Glutamatergic neuron (in vitro differentiated cells): ENCODE measurements around the gene B3GNT7. TPM values are rescaled to one million over a fixed set of nuclear protein-coding genes. Genes with fewer than 3 reads are reported as not detected.
"Not testable (repeated sequence)": the region's sequence is repeated elsewhere in the genome, so short reads cannot be mapped to it uniquely, and the experiment has no call there.

Experiments
- DNase-seq: peaks from one replicate; pipeline ENCODE4 v3.0.0; 2022
- H3K27ac Mint-ChIP-seq: one replicate; pipeline ENCODE4 v1.8.0; 2020; ENCODE audit warnings: mild to moderate bottlenecking, mixed read lengths, inconsistent platforms; ENCODE audit not compliant: unreplicated experiment
- H3K27me3 Mint-ChIP-seq: one replicate; pipeline ENCODE4 v1.8.0; 2020; ENCODE audit warnings: mild to moderate bottlenecking, moderate library complexity, mixed read lengths, inconsistent platforms; ENCODE audit not compliant: unreplicated experiment
- H3K36me3 Mint-ChIP-seq: one replicate; pipeline ENCODE4 v1.8.0; 2020; ENCODE audit warnings: mild to moderate bottlenecking, mixed read lengths, inconsistent platforms; ENCODE audit not compliant: unreplicated experiment
- H3K4me1 Mint-ChIP-seq: one replicate; pipeline ENCODE4 v1.8.0; 2020; ENCODE audit warnings: mild to moderate bottlenecking, low read depth, mixed read lengths, inconsistent platforms; ENCODE audit not compliant: unreplicated experiment
- H3K4me3 Mint-ChIP-seq: one replicate; pipeline ENCODE4 v1.8.0; 2020; ENCODE audit warnings: mild to moderate bottlenecking, mixed read lengths, inconsistent platforms; ENCODE audit not compliant: unreplicated experiment
- H3K9me3 Mint-ChIP-seq: one replicate; pipeline ENCODE4 v1.8.0; 2020; ENCODE audit warnings: mild to moderate bottlenecking, moderate library complexity, mixed read lengths, inconsistent platforms; ENCODE audit not compliant: unreplicated experiment
- total RNA-seq: library from RNA; stranded (reverse); fragmentation: NEBNext Ultra II Directional; extraction: Animal tissue kit (Norgen Biotek cat#: 25700); gene quantifications from one replicate; pipeline ENCODE4 v1.2.1, GENCODE V29; 2021; ENCODE audit not compliant: unreplicated experiment
- TF ChIP-seq, protein P1 (sequence below): fragments of 200-600 bp; sonication (generic); IDR thresholded peaks from one replicate; pipeline ENCODE4 v1.5.0; 2021; ENCODE audit not compliant: partially characterized antibody, unreplicated experiment

B3GNT7 gene
- total RNA-seq, 1 donor from 2014 or later = 0.27 TPM

GRCh38 chr2:231348704-231349373 lies 46.7 kb upstream of the B3GNT7 start:
- Mint-ChIP-seq H3K9me3 (peaks cover 2% of the 10 kb centered on the region), H3K27me3 (peaks cover 2% of the 10 kb centered on the region), H3K27ac (no peak overlapping the region), H3K36me3 (no peaks in the 10 kb centered on the region), H3K4me3 (no peak overlapping the region), H3K4me1 (peaks cover 14% of the 10 kb centered on the region)
- TF ChIP-seq, protein P1, sequence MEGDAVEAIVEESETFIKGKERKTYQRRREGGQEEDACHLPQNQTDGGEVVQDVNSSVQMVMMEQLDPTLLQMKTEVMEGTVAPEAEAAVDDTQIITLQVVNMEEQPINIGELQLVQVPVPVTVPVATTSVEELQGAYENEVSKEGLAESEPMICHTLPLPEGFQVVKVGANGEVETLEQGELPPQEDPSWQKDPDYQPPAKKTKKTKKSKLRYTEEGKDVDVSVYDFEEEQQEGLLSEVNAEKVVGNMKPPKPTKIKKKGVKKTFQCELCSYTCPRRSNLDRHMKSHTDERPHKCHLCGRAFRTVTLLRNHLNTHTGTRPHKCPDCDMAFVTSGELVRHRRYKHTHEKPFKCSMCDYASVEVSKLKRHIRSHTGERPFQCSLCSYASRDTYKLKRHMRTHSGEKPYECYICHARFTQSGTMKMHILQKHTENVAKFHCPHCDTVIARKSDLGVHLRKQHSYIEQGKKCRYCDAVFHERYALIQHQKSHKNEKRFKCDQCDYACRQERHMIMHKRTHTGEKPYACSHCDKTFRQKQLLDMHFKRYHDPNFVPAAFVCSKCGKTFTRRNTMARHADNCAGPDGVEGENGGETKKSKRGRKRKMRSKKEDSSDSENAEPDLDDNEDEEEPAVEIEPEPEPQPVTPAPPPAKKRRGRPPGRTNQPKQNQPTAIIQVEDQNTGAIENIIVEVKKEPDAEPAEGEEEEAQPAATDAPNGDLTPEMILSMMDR = no peak
- no peak for DNase-seq

- H3K27me3 Mint-ChIP-seq, H3K4me3 Mint-ChIP-seq, H3K27ac Mint-ChIP-seq, H3K9me3 Mint-ChIP-seq, DNase-seq, H3K36me3 Mint-ChIP-seq: not testable (repeated sequence)
- H3K4me1 Mint-ChIP-seq = peaks cover 14% of the 10 kb centered on the region
These were observed 46.2 kb upstream of the B3GNT7 start for GRCh38 chr2:231349374-231349735.

DNA sequence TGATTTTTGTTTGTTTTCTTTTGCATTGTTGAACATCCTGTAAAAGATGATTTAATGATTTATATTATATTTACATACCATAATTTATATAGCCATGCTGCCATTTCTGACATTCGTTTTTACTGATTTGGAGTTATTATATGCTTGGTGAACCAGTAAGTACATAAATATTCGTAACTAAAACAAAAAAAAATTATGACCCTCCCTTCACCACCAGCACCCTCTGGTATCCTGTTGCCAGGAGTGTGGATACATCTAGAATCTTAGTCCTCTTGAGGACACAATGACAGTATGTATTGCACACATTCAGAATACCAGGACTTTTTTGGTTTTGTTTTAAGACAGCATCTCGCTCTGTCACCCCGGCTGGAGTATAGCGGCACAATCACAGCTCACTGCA lies 43.9 kb upstream of the B3GNT7 start:
- TF ChIP-seq, protein P1 = no peak
- Mint-ChIP-seq H3K4me3 (no peak overlapping the region), H3K9me3 (peaks cover 2% of the 10 kb centered on the region), H3K36me3 (no peaks in the 10 kb centered on the region), H3K4me1 (peaks cover 26% of the 10 kb centered on the region), H3K27ac (no peak overlapping the region), H3K27me3 (peaks cover 5% of the 10 kb centered on the region)
- DNase-seq = no peak

GRCh38 chr2:231353469-231353868 lies 42.0 kb upstream of the B3GNT7 start:
- Mint-ChIP-seq H3K4me1 (peaks cover 19% of the 10 kb centered on the region), H3K9me3 (peaks cover under 1% of the 10 kb centered on the region), H3K36me3 (no peaks in the 10 kb centered on the region), H3K4me3 (no peak overlapping the region), H3K27me3 (peaks cover 2% of the 10 kb centered on the region), H3K27ac (no peak overlapping the region)
- TF ChIP-seq, protein P1 = no peak
- no peak for DNase-seq

DNA sequence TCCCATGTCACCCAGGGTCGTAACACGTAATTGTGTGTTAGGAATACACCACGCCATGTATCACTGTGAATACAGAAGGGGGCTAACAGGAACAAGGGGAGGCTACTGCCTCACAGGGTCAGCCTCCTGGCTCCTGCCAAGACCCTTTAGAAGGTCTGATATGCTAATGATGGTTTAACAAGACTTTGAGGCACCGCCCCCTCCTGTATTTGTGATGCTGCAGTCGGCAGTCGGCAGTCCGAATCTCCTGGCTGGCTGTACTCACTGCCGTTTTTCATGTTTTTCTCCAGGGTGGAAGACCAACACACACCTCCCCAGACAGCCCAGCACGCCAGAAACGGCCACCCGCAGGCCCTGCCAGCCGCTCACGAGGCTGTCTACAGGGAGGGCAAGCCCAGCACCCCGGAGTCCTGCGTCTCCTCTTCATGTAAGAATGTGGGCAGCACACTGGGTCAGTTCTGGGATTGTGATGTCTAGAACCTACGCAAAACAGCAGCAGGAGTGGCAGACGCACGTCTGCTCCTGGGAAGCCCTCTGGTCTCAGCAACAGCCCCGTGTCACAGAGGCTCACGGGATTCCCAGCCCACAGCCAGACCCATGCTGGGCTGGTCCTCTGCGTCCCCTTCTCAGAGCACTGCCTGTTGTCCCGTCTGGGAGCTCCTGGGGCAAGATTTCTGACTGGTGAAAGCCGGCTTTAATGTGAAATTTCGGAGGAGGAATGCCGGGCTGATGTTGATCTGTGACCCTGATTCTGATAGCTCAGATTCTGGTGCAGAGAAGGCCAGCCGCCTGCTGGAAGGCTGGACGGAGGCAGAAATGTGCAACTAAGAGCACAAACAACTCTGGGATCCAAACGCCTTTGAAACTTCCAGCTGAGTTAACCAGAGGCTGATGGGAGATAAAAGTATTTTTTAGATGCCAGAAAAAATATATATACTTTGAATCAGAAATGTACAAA lies 39.7 kb upstream of the B3GNT7 start:
- peaks cover 32% of the 10 kb centered on the region for H3K4me1 Mint-ChIP-seq
- TF ChIP-seq, protein P1 = no peak
- peaks cover 6% of the 10 kb centered on the region for H3K9me3 Mint-ChIP-seq
- no peaks in the 10 kb centered on the region for H3K36me3 Mint-ChIP-seq
- peak overlapping the region; percentile 45 for H3K27ac Mint-ChIP-seq
- no peak overlapping the region for H3K4me3 Mint-ChIP-seq
- H3K27me3 Mint-ChIP-seq = peaks cover 5% of the 10 kb centered on the region
- no peak for DNase-seq
